CD4-positive, alpha-beta T cell treated with Interleukin-1 beta for 1 hour (primary cell): ENCODE results near the gene NCL.
"Not testable (repeated sequence)": the region's sequence is repeated elsewhere in the genome, so short reads cannot be mapped to it uniquely, and the experiment has no call there.

Source experiments
- DNase-seq, 2 donors: peaks; one replicate each; pipeline ENCODE4 v3.0.0-alpha.2; 2020 to 2022

Gene NCL

GRCh38 chr2:231429901-231430300 is 34.4 kb downstream of the NCL start:
- DNase-seq, result no peak

GRCh38 chr2:231429152-231429551 is 35.1 kb downstream of the NCL start:
- DNase-seq, result no peak

GRCh38 chr2:231427116-231427515 is 37.2 kb downstream of the NCL start:
- DNase-seq, result no peak

GRCh38 chr2:231425811-231426703 is 38.2 kb downstream of the NCL start:
- peak; percentile 74 to 84 for DNase-seq

GRCh38 chr2:231425291-231425810 is 38.9 kb downstream of the NCL start:
- DNase-seq, result no peak

GRCh38 chr2:231423176-231423575 is 41.1 kb downstream of the NCL start:
- DNase-seq, result no peak

- no peak for DNase-seq
Measured at GRCh38 chr2:231422056-231422455, 42.2 kb downstream of the NCL start.

GRCh38 chr2:231421051-231421580 is 43.2 kb downstream of the NCL start:
- no peak for DNase-seq

GRCh38 chr2:231418820-231419640 is 45.3 kb downstream of the NCL start:
- no peak for DNase-seq

- no peak for DNase-seq
Measured at GRCh38 chr2:231415029-231415428, 49.3 kb downstream of the NCL start.

GRCh38 chr2:231413921-231414476 is 50.3 kb downstream of the NCL start:
- DNase-seq, result no peak

- DNase-seq, result no peak
Measured at GRCh38 chr2:231413456-231413855, 50.8 kb downstream of the NCL start.

GRCh38 chr2:231412618-231412963 is 51.7 kb downstream of the NCL start:
- DNase-seq, result no peak

- DNase-seq, result peak; percentile 69 to 79
Measured at GRCh38 chr2:231411831-231412617, 52.3 kb downstream of the NCL start.

GRCh38 chr2:231411237-231411636 is 53.0 kb downstream of the NCL start:
- no peak for DNase-seq

- no peak for DNase-seq
Measured at GRCh38 chr2:231410293-231411004, 53.8 kb downstream of the NCL start.

GRCh38 chr2:231409776-231410175 is 54.5 kb downstream of the NCL start:
- DNase-seq, result no peak

GRCh38 chr2:231408304-231408703 is 56.0 kb downstream of the NCL start:
- DNase-seq, result not testable (repeated sequence)

GRCh38 chr2:231407686-231408085 is 56.6 kb downstream of the NCL start:
- not testable (repeated sequence) for DNase-seq

- DNase-seq, result peak; percentile 32 to 37
Measured at GRCh38 chr2:231405601-231406367, 58.5 kb downstream of the NCL start.

GRCh38 chr2:231404183-231404578 is 60.1 kb downstream of the NCL start:
- not testable (repeated sequence) for DNase-seq
